Ovary (tissue), 3 donors: ENCODE data around the gene DDX28.

ENCODE experiments used
- CTCF ChIP-seq, 3 donors: fragments of 450-650 bp in 2 of 3; fragments of 200-600 bp in 1 of 3; IDR thresholded peaks; one replicate each; pipeline versions ENCODE4 v1.5.1 to v1.8.0; 2016 to 2022; ENCODE audit warnings: antibody characterized with exemption in 3 of 3, mild to moderate bottlenecking in 1 of 3
- EP300 ChIP-seq: sonication (generic); formaldehyde crosslinking; IDR thresholded peaks from one replicate; pipeline ENCODE4 v1.6.1; 2017; ENCODE audit warnings: antibody characterized with exemption
- POLR2A ChIP-seq: fragments of 450-650 bp; IDR thresholded peaks from one replicate; pipeline ENCODE4 v1.6.1; 2017; ENCODE audit warnings: antibody characterized with exemption, mild to moderate bottlenecking, moderate library complexity
- donor health status: DM: no; HTN: no; CAD: no.

GRCh38 chr16:68065716-68066305 is 42.8 kb upstream of the DDX28 start:
- no peak for TF ChIP-seq CTCF (IDR thresholded peaks at IDR 0.05)
- TF ChIP-seq EP300, result no peak
- no peak for TF ChIP-seq POLR2A
